C4-2B (cell line): ENCODE measurements around the gene TAS1R1.

Source experiments
- CTCF ChIP-seq: fragments of 450-650 bp; conservative IDR thresholded peaks from 2 replicates; pipeline ENCODE4 v1.5.1; 2017; ENCODE audit warnings: mild to moderate bottlenecking
- ZFX ChIP-seq: fragments of 450-650 bp; IDR thresholded peaks from 2 replicates; pipeline ENCODE4 v1.6.1; 2017

GRCh38 chr1:6547301-6547700 is 7.8 kb upstream of the TAS1R1 start:
- TF ChIP-seq CTCF (no peak), ZFX (no peak)
